ENCODE data around the gene CLTB.
"Not testable (repeated sequence)": the region's sequence is repeated elsewhere in the genome, so short reads cannot be mapped to it uniquely, and the experiment has no call there.

Gene CLTB

GRCh38 chr5:176426876-176427275, 10.5 kb upstream of the CLTB start:
- no peak for DNase-seq

GRCh38 chr5:176425791-176426190, 9.5 kb upstream of the CLTB start:
- no peak for DNase-seq

GRCh38 chr5:176425138-176425537, 8.8 kb upstream of the CLTB start:
- no peak for DNase-seq

- no peak for DNase-seq
Measured at GRCh38 chr5:176424181-176424580, 7.8 kb upstream of the CLTB start.

GRCh38 chr5:176420972-176421544, 4.7 kb upstream of the CLTB start:
- no peak for DNase-seq

- DNase-seq = no peak
Measured at GRCh38 chr5:176420086-176420485, 3.7 kb upstream of the CLTB start.

- DNase-seq = no peak
Measured at GRCh38 chr5:176418251-176418650, 1.9 kb upstream of the CLTB start.

- no peak for DNase-seq
Measured at GRCh38 chr5:176416965-176417364, 626 bp upstream of the CLTB start.

GRCh38 chr5:176415240-176415951, 943 bp downstream of the CLTB start:
- no peak for DNase-seq

- DNase-seq = no peak
Measured at GRCh38 chr5:176414704-176415103, 1.6 kb downstream of the CLTB start.

- DNase-seq = no peak
Measured at GRCh38 chr5:176413709-176414191, 2.6 kb downstream of the CLTB start.

- no peak for DNase-seq
Measured at GRCh38 chr5:176413255-176413565, 3.1 kb downstream of the CLTB start.

GRCh38 chr5:176412517-176413254, 3.7 kb downstream of the CLTB start:
- no peak for DNase-seq

GRCh38 chr5:176410486-176411180, 5.7 kb downstream of the CLTB start:
- no peak for DNase-seq

- no peak for DNase-seq
Measured at GRCh38 chr5:176409765-176410164, 6.6 kb downstream of the CLTB start.

GRCh38 chr5:176408590-176408989, 7.7 kb downstream of the CLTB start:
- DNase-seq = no peak

GRCh38 chr5:176408252-176408573, 8.1 kb downstream of the CLTB start:
- not testable (repeated sequence) for DNase-seq

- DNase-seq = no peak
Measured at GRCh38 chr5:176407456-176408251, 8.7 kb downstream of the CLTB start.

- DNase-seq = no peak
Measured at GRCh38 chr5:176406436-176407052, 9.8 kb downstream of the CLTB start.

- DNase-seq = no peak
Measured at GRCh38 chr5:176405656-176406435, 10.5 kb downstream of the CLTB start.
